GM21367 (cell line): ENCODE measurements around the gene CCDC6.
"Not testable (repeated sequence)": the region's sequence is repeated elsewhere in the genome, so short reads cannot be mapped to it uniquely, and the experiment has no call there.

Experiments
- ATAC-seq: cut with Tn5 transposase; IDR thresholded peaks from one replicate; pipeline ENCODE4 v1.9.1; 2021; ENCODE audit not compliant: unreplicated experiment

Gene CCDC6

GRCh38 chr10:59881640-59882039 is 24.7 kb downstream of the CCDC6 start:
- ATAC-seq = no peak

- peak; percentile 59 for ATAC-seq
These were observed 25.3 kb downstream of the CCDC6 start for GRCh38 chr10:59880971-59881510.

GRCh38 chr10:59880019-59880717 is 26.2 kb downstream of the CCDC6 start:
- no peak for ATAC-seq

- ATAC-seq = peak; percentile 37
These were observed 26.9 kb downstream of the CCDC6 start for GRCh38 chr10:59879363-59879913.

- ATAC-seq = no peak
These were observed 27.4 kb downstream of the CCDC6 start for GRCh38 chr10:59878915-59879314.

- no peak for ATAC-seq
These were observed 28.1 kb downstream of the CCDC6 start for GRCh38 chr10:59878289-59878688.

- ATAC-seq = no peak
These were observed 29.1 kb downstream of the CCDC6 start for GRCh38 chr10:59877191-59877671.

- no peak for ATAC-seq
These were observed 29.7 kb downstream of the CCDC6 start for GRCh38 chr10:59876695-59877094.

- not testable (repeated sequence) for ATAC-seq
These were observed 30.1 kb downstream of the CCDC6 start for GRCh38 chr10:59876208-59876607.

GRCh38 chr10:59873896-59874295 is 32.5 kb downstream of the CCDC6 start:
- peak; percentile 64 for ATAC-seq

GRCh38 chr10:59872892-59873463 is 33.4 kb downstream of the CCDC6 start:
- no peak for ATAC-seq

- no peak for ATAC-seq
These were observed 36.2 kb downstream of the CCDC6 start for GRCh38 chr10:59870152-59870551.

GRCh38 chr10:59869594-59869940 is 36.8 kb downstream of the CCDC6 start:
- ATAC-seq = no peak

- ATAC-seq = no peak
These were observed 37.4 kb downstream of the CCDC6 start for GRCh38 chr10:59868696-59869593.

GRCh38 chr10:59867590-59867989 is 38.8 kb downstream of the CCDC6 start:
- ATAC-seq = no peak

- peak; percentile 72 for ATAC-seq
These were observed 41.3 kb downstream of the CCDC6 start for GRCh38 chr10:59865101-59865500.

- ATAC-seq = no peak
These were observed 42.0 kb downstream of the CCDC6 start for GRCh38 chr10:59864141-59864962.

- ATAC-seq = no peak
These were observed 46.8 kb downstream of the CCDC6 start for GRCh38 chr10:59859570-59859969.

GRCh38 chr10:59857921-59858320 is 48.4 kb downstream of the CCDC6 start:
- no peak for ATAC-seq

- no peak for ATAC-seq
These were observed 49.3 kb downstream of the CCDC6 start for GRCh38 chr10:59857049-59857448.
